ENCODE data around the gene VEGFC. TPM values are rescaled to one million over a fixed set of nuclear protein-coding genes. Genes with fewer than 3 reads are reported as not detected.

VEGFC gene
- total RNA-seq, 2 experiments from 2014 or later = not detected

DNA sequence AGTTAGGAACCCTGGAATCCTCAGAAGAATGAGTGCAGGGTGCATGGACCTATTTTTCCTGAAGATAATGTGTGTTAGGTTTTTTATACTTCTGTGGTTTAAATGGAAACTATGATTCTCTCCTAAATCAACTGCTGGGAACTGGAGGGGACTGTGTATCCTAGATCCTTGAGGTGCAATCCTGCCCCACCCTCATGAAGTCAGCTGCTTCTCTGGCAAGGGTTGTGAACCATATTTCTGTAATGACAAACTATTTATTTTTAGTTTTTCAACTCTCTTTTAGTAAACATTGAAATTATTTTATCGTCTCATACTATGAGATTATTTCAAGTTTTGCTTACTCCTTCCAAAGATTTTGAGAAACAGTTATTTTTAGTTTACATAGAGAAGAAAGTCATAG, 25.8 kb upstream of the VEGFC start:
- Mint-ChIP-seq H3K36me3 (no peaks in the 10 kb centered on the region), H3K27ac (no peak overlapping the region), H3K27me3 (no peaks in the 10 kb centered on the region), H3K4me3 (no peak overlapping the region), H3K4me1 (ENCODE audit: low read depth) (no peaks in the 10 kb centered on the region), H3K9me3 (peaks cover 1% of the 10 kb centered on the region)
- CTCF ChIA-PET = no interaction called here
- POLR2A ChIA-PET = no interaction called here
- intact Hi-C loops (cut with micrococcal nuclease) = no loop called here
- no peak for DNase-seq

DNA sequence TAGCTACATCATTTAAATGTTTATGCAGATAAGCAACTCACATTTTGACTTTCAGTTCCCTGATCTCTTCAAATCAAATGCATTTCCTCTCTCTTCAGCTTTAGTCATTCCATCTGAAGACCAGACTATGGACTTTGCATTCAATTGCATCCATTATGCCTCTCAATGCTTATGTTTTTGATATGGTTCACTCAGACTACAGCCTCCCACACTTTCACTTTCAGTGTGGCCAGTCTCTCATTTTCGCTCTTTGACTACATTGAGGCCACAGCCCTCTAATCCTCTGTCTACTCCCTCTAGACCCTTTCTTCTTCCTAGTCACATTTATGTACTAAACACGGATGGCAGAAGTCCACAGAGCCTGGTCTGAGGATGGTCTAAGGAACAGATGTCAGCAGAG, 24.5 kb upstream of the VEGFC start:
- intact Hi-C loops (cut with micrococcal nuclease) = no loop called here
- Mint-ChIP-seq H3K4me1 (ENCODE audit: low read depth) (no peaks in the 10 kb centered on the region), H3K27me3 (no peaks in the 10 kb centered on the region), H3K36me3 (no peaks in the 10 kb centered on the region), H3K4me3 (no peak overlapping the region), H3K27ac (no peak overlapping the region), H3K9me3 (peaks cover 2% of the 10 kb centered on the region)
- CTCF ChIA-PET = no interaction called here
- no peak for DNase-seq
- POLR2A ChIA-PET = no interaction called here

DNA sequence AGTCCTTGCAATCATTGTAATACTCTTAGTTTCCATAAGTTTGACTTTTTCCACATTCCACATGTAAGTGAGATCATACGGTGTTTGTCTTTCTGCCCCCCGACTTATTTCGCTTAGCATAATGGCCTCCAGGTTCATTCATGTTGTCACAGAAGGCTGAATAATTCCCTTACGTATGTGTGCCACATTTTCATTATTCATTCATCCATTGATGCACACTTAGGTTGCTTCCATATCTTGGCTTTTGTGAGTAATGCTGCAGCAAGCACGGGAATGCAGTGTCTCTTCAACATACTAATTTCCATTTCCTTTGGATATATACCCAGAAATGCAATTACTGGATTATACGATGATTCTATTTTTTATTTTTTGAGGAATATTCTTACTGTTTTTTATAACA, 22.0 kb upstream of the VEGFC start:
- H3K27ac Mint-ChIP-seq = no peak overlapping the region
- peaks cover 2% of the 10 kb centered on the region for H3K9me3 Mint-ChIP-seq
- H3K4me1 Mint-ChIP-seq (ENCODE audit: low read depth) = no peaks in the 10 kb centered on the region
- POLR2A ChIA-PET = no interaction called here
- intact Hi-C loops (cut with micrococcal nuclease) = no loop called here
- H3K4me3 Mint-ChIP-seq = no peak overlapping the region
- H3K36me3 Mint-ChIP-seq = no peaks in the 10 kb centered on the region
- CTCF ChIA-PET = no interaction called here
- DNase-seq = no peak
- H3K27me3 Mint-ChIP-seq = no peaks in the 10 kb centered on the region

DNA sequence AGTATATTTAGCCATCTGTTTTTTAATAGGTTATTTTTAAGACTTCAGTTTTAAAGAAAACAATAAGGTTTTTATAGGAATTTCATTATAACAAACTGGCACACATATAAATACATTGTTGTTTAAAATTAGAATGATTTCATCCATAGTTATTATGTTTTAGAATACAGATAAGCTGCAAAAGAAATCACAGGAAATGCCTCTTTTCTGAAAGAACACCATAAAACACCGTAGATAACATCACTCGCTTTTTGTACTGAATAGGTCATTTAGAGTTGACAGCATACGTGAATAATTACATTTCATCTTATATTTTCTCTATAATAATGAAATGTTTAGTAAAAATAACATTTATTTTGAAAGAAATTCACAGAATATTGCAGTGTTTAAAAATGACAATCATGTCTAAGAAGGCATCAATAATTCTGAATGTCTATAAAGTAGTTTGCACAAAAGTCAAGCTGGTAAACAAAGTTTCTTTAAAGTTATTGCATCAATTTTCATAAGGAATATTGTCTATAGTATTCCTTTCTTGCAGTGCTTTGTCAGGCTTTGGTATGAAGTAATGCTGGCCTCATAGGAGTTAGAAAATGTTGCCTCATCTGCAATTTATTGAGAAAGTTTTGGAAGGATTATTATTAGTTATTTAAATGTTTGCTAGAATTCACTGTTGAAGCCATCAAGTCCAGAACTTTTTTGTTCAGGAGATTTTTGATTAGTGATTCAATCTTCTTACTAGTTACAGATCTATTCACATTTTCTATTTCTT, 17.9 kb upstream of the VEGFC start:
- H3K36me3 Mint-ChIP-seq = no peaks in the 10 kb centered on the region
- H3K27ac Mint-ChIP-seq = no peak overlapping the region
- H3K9me3 Mint-ChIP-seq = peaks cover 11% of the 10 kb centered on the region
- no peaks in the 10 kb centered on the region for H3K4me1 Mint-ChIP-seq (ENCODE audit: low read depth)
- no peaks in the 10 kb centered on the region for H3K27me3 Mint-ChIP-seq
- no peak for DNase-seq
- H3K4me3 Mint-ChIP-seq = no peak overlapping the region
- POLR2A ChIA-PET = no interaction called here
- intact Hi-C loops (cut with micrococcal nuclease) = no loop called here
- CTCF ChIA-PET = no interaction called here

DNA sequence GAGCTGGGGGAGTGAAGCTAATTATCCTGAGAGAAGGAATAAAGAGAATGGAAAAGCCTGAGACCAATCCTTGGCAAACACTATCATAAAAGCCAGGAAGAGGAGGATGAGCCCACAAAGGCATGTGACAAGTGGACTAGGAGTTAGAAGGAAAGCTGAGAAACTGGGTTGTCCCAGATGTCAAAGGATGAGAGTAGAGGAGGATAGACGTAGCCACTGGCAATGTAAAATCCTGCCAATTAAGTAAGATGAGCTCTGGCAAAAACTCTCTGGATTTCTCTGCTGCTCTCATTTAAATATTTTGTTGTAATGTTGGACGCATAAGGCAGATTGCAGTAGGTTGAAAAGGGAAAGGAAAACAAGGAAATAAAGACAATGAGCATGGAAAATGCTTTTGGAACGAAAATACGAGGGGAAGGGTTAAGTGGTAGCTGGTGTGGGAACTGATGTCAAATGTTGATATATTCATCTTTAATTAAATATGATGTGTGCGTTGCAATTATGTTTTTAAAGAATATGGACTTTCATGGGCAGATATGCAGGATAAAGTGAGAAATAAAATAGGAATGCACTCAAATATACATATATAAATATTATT, 14.2 kb upstream of the VEGFC start:
- intact Hi-C loops (cut with micrococcal nuclease) = no loop called here
- ChIA-PET CTCF (no interaction called here), POLR2A (no interaction called here)
- H3K27ac Mint-ChIP-seq = no peak overlapping the region
- DNase-seq = no peak
- H3K9me3 Mint-ChIP-seq = peaks cover 9% of the 10 kb centered on the region
- H3K36me3 Mint-ChIP-seq = no peaks in the 10 kb centered on the region
- H3K27me3 Mint-ChIP-seq = no peaks in the 10 kb centered on the region
- no peaks in the 10 kb centered on the region for H3K4me1 Mint-ChIP-seq (ENCODE audit: low read depth)
- no peak overlapping the region for H3K4me3 Mint-ChIP-seq

DNA sequence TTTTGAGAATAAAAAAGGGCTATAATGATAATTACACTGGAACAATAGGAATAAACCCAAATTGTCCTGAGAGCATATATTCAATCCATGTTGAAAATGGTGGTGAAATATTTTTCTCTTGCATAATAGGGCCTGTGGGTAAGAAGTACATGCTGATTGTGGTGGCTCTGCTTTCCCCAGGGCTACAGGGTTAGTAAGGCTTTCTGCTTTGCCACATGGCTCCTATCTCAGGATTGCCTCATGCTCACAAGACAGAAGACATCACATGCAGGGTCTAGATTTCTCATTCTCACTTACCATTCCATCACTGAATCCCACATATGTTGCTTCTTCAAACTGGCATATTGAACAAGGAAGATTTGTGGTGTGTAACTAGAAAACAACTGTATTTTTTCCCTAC, 12.4 kb upstream of the VEGFC start:
- intact Hi-C loops (cut with micrococcal nuclease) = no loop called here
- H3K9me3 Mint-ChIP-seq = peaks cover 9% of the 10 kb centered on the region
- H3K27ac Mint-ChIP-seq = no peak overlapping the region
- no peak for DNase-seq
- no peaks in the 10 kb centered on the region for H3K27me3 Mint-ChIP-seq
- no peak overlapping the region for H3K4me3 Mint-ChIP-seq
- no peaks in the 10 kb centered on the region for H3K36me3 Mint-ChIP-seq
- no peaks in the 10 kb centered on the region for H3K4me1 Mint-ChIP-seq (ENCODE audit: low read depth)
- ChIA-PET CTCF (no interaction called here), POLR2A (no interaction called here)

DNA sequence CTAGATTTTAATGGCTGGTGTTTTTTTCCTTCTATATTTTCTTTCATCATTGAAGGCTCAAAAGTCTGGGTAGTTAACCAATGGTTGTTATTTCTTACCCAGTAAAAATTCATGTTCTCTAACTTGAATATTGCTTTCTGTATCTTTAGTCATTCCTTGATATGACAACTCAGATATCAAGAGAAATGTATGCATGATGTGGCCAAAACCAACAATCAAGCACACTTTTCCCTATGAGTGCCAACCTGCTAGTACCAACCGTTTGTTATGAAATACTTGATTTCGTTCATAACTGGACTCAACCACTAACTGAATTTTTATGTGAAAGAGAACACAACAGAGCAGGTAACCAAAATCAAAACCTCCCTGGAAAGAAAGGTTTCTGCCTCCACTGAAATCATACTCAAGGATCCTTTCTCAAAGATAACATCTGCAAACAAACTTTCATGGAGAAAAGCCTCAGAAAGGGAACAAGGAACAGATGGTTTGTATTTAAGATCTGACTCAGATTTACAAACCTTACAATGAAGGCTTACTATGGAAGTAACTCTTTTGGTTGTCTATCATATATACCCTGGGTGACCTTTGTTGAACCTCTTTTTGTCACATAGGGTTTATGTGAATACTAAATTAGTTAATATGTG, 8.3 kb upstream of the VEGFC start:
- Mint-ChIP-seq H3K9me3 (no peaks in the 10 kb centered on the region), H3K4me1 (ENCODE audit: low read depth) (no peaks in the 10 kb centered on the region), H3K4me3 (no peak overlapping the region), H3K36me3 (no peaks in the 10 kb centered on the region), H3K27ac (no peak overlapping the region), H3K27me3 (no peaks in the 10 kb centered on the region)
- intact Hi-C loops (cut with micrococcal nuclease) = no loop called here
- DNase-seq = no peak
- POLR2A ChIA-PET = no interaction called here
- CTCF ChIA-PET = no interaction called here

DNA sequence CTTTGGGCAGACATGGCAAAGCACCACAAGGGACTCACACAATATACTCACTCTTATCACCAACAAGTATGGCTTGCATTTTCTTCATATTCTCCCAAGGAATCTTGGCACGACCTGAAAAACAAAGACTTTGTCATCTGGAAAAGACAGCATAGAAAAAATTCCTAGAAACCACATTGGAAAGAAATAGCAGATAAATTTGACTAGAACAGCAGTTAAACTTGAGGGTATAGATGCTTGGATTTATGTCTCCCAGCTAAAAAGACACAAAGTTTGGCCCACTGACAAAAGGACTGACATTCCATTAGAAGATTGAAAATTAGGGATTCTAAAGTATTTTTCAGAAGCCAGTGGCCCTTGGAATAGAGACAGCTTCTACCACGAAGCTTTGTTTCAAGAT, 6.9 kb upstream of the VEGFC start:
- intact Hi-C loops (cut with micrococcal nuclease) = no loop called here
- Mint-ChIP-seq H3K9me3 (no peaks in the 10 kb centered on the region), H3K4me1 (ENCODE audit: low read depth) (no peaks in the 10 kb centered on the region), H3K4me3 (no peak overlapping the region), H3K36me3 (no peaks in the 10 kb centered on the region), H3K27ac (no peak overlapping the region), H3K27me3 (no peaks in the 10 kb centered on the region)
- ChIA-PET CTCF (no interaction called here), POLR2A (no interaction called here)
- DNase-seq = no peak

DNA sequence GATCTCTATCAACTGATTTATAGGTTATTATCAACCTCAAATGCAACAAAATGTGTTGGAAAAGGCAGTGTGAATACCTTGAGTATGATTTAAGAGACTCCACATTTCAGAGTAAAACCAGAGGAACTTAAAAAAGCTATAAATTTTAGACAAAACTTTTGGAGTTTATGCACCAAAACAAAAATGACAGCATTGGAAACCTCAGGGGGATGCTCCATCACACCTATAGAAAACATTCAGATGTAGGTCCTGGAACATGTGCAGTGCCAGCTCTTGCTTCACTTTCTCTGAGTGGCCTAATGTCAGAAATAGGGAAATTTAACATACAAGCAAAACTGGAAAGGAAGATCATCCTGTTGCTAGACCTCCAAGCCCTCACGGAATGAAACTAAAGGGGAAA, 5.8 kb upstream of the VEGFC start:
- CTCF ChIA-PET = no interaction called here
- H3K27me3 Mint-ChIP-seq = peaks cover 10% of the 10 kb centered on the region
- intact Hi-C loops (cut with micrococcal nuclease) = no loop called here
- H3K4me3 Mint-ChIP-seq = no peak overlapping the region
- no peaks in the 10 kb centered on the region for H3K36me3 Mint-ChIP-seq
- DNase-seq = no peak
- H3K9me3 Mint-ChIP-seq = no peaks in the 10 kb centered on the region
- POLR2A ChIA-PET = no interaction called here
- H3K4me1 Mint-ChIP-seq (ENCODE audit: low read depth) = peaks cover 1% of the 10 kb centered on the region
- H3K27ac Mint-ChIP-seq = no peak overlapping the region

DNA sequence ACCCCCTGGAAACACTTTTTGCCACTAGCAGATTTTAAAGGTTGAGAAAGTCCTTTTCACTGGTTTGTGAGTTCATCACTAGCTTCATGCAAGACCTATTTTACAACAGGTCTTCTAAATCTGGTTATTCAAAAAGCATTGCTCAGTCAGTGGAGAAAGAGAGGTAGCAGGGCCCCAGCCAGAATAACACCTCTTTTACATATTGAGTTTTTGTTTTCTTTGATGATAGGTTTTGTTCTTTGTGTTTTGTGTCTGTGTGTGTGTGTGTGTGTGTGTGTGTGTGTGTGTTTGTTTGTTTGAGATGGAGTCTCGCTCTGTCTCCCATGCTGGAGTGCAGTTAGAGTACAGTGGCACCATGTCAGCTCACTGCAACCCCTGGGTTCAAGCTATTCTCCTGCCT, 2.7 kb upstream of the VEGFC start:
- intact Hi-C loops (cut with micrococcal nuclease) = no loop called here
- DNase-seq = no peak
- ChIA-PET POLR2A (no interaction called here), CTCF (no interaction called here)
- Mint-ChIP-seq H3K9me3 (no peaks in the 10 kb centered on the region), H3K27me3 (peaks cover 27% of the 10 kb centered on the region), H3K27ac (no peak overlapping the region), H3K36me3 (no peaks in the 10 kb centered on the region), H3K4me1 (ENCODE audit: low read depth) (peaks cover 6% of the 10 kb centered on the region), H3K4me3 (no peak overlapping the region)

DNA sequence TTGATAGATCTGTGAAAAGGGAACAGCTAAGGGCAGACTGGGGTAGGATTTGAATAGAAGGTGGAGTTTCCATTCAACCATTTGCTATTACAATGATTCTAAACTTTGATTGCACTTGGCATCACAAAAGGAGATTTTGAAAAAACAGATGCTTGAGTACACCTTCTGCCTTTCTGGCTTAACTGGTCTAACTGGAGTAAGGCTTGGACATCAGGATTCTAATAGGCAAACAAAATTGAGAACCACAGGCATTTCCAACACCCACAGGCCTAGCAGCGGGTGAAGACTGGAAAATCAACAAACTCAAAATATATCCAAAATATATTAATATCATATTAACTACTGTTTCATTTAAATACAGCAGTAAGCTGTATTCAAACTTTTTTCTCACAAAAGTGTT, 1.9 kb upstream of the VEGFC start:
- Mint-ChIP-seq H3K4me1 (ENCODE audit: low read depth) (peaks cover 6% of the 10 kb centered on the region), H3K27me3 (peaks cover 33% of the 10 kb centered on the region), H3K4me3 (no peak overlapping the region), H3K27ac (no peak overlapping the region), H3K9me3 (no peaks in the 10 kb centered on the region), H3K36me3 (no peaks in the 10 kb centered on the region)
- ChIA-PET CTCF (no interaction called here), POLR2A (no interaction called here)
- intact Hi-C loops (cut with micrococcal nuclease) = loop anchor here (5.0 kb wide), 2 partner anchors 253 to 417 kb away; no protein-coding TSS in a partner anchor
- DNase-seq = no peak

DNA sequence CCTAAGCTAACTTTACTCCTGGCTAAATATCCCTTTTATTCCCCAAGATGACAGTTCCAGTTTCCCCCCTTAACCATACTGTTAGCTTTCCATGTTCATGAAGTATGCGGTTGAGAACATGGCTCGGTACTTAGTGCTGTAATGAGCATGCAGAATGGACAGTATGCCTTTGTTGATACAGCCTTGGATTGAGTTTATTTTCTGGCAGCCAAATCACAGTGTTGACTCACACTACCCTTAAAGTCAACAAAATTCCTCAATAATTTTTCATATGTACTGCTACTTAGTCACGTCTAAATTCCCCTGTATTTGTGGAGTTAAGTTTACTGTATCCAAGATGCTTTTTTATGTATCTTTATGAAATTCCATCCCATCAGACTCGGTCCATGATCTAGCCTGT, 1.4 kb upstream of the VEGFC start:
- ChIA-PET CTCF (no interaction called here), POLR2A (no interaction called here)
- peaks cover 35% of the 10 kb centered on the region for H3K27me3 Mint-ChIP-seq
- DNase-seq = no peak
- peaks cover 6% of the 10 kb centered on the region for H3K4me1 Mint-ChIP-seq (ENCODE audit: low read depth)
- intact Hi-C loops (cut with micrococcal nuclease) = loop anchor here (5.0 kb wide), 2 partner anchors 253 to 417 kb away; no protein-coding TSS in a partner anchor
- H3K9me3 Mint-ChIP-seq = no peaks in the 10 kb centered on the region
- no peak overlapping the region for H3K4me3 Mint-ChIP-seq
- no peaks in the 10 kb centered on the region for H3K36me3 Mint-ChIP-seq
- no peak overlapping the region for H3K27ac Mint-ChIP-seq

DNA sequence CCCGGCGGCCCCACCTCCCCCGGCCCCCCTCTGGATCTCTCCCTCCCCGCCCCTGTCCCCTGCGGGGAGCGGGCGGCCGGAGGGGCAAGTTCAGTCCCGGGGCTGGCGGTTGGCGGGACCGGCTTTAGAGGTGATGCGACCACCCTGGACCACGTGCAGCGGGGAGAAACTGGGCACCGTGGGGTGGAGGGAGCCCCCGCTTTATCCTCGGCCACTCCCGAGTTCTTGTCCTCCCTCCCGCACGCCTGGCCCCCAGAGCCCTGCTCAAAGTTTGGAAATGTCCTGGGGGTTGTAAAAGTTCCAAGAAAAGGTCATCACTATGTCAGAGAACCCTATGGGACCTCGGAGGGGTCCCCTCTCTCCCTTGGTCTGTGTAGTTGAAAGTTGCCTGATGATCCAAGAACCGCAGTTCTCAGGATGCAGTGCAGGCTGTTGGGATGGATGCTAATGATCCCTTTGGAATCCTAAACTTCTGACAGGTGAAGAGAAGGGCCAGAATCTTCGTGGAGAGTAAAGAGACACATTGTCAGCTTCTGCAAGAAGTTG, 411 bp upstream of the VEGFC start:
- Mint-ChIP-seq H3K27me3 (peaks cover 38% of the 10 kb centered on the region), H3K4me3 (no peak overlapping the region), H3K36me3 (no peaks in the 10 kb centered on the region), H3K9me3 (no peaks in the 10 kb centered on the region), H3K27ac (no peak overlapping the region), H3K4me1 (ENCODE audit: low read depth) (peaks cover 6% of the 10 kb centered on the region)
- ChIA-PET CTCF (no interaction called here), POLR2A (no interaction called here)
- intact Hi-C loops (cut with micrococcal nuclease) = loop anchor here (5.0 kb wide), 2 partner anchors 254 to 416 kb away; no protein-coding TSS in a partner anchor
- no peak for DNase-seq

Data from activated CD4-positive, alpha-beta memory T cell treated with anti-CD3 and anti-CD28 coated beads for 36 hours (primary cell).